Mesendoderm (in vitro differentiated cells): ENCODE results near the gene EPSTI1.

Source experiments
- DNase-seq: peaks from one replicate; pipeline ENCODE4 v3.0.0; 2013
- H2AK5ac ChIP-seq: 2 replicates; pipeline ENCODE4 v1.6.1; 2013; ENCODE audit warnings: low read length, inconsistent platforms
- H2BK120ac ChIP-seq: 2 replicates; pipeline ENCODE4 v1.6.1; 2013; ENCODE audit warnings: low read depth, mild to moderate bottlenecking, low read length, moderate library complexity, mixed read lengths
- H2BK15ac ChIP-seq: replicated peaks from 2 replicates; pipeline ENCODE4 v1.6.1; 2013; ENCODE audit warnings: low read depth, mild to moderate bottlenecking, moderate library complexity
- H2BK5ac ChIP-seq: 2 replicates; pipeline ENCODE4 v1.6.1; 2013; ENCODE audit warnings: low read length, inconsistent platforms
- H3K18ac ChIP-seq: 2 replicates; pipeline ENCODE4 v1.6.1; 2013; ENCODE audit warnings: mild to moderate bottlenecking, low read length, mixed read lengths
- H3K23ac ChIP-seq: one replicate; pipeline ENCODE4 v1.6.1; 2013; ENCODE audit warnings: low read length
- H3K27ac ChIP-seq: 2 replicates; pipeline ENCODE4 v1.5.1; 2013; ENCODE audit warnings: low read depth, mild to moderate bottlenecking, inconsistent platforms, low read length, moderate library complexity
- H3K27me3 ChIP-seq: 2 replicates; pipeline ENCODE4 v1.6.1; 2013; ENCODE audit warnings: low read length, control low read depth, mild to moderate bottlenecking, inconsistent platforms; ENCODE audit not compliant: insufficient read depth, poor library complexity
- H3K36me3 ChIP-seq: 2 replicates; pipeline ENCODE4 v1.6.1; 2013; ENCODE audit warnings: low read length, inconsistent platforms; ENCODE audit not compliant: control insufficient read depth, insufficient read depth
- H3K4ac ChIP-seq: one replicate; pipeline ENCODE4 v1.6.1; 2013; ENCODE audit warnings: low read depth, mild to moderate bottlenecking, low read length, moderate library complexity
- H3K4me1 ChIP-seq: 2 replicates; pipeline ENCODE4 v1.6.1; 2013; ENCODE audit warnings: low read depth, low read length, inconsistent platforms; ENCODE audit not compliant: control insufficient read depth
- H3K4me2 ChIP-seq: 2 replicates; pipeline ENCODE4 v1.6.1; 2013; ENCODE audit warnings: low read length
- H3K4me3 ChIP-seq: 2 replicates; pipeline ENCODE4 v1.5.1; 2013; ENCODE audit warnings: mild to moderate bottlenecking, low read length
- H3K56ac ChIP-seq: one replicate; pipeline ENCODE4 v1.6.1; 2013; ENCODE audit warnings: low read length
- H3K79me1 ChIP-seq: 2 replicates; pipeline ENCODE4 v1.6.1; 2013; ENCODE audit warnings: low read length, inconsistent platforms
- H3K79me2 ChIP-seq: 2 replicates; pipeline ENCODE4 v1.6.1; 2013; ENCODE audit warnings: mild to moderate bottlenecking, low read length; ENCODE audit not compliant: control insufficient read depth, insufficient read depth
- H3K9ac ChIP-seq: 2 replicates; pipeline ENCODE4 v1.6.1; 2013; ENCODE audit warnings: low read length, inconsistent platforms
- H4K5ac ChIP-seq: one replicate; pipeline ENCODE4 v1.6.1; 2013; ENCODE audit warnings: low read length
- H4K8ac ChIP-seq: one replicate; pipeline ENCODE4 v1.6.1; 2013; ENCODE audit warnings: low read depth, mild to moderate bottlenecking, control low read depth, low read length, moderate library complexity
- WGBS: extraction: QIAGEN DNeasy Blood & Tissue Kit; methylation state at CpG from one replicate; pipeline ENCODE4 v1.1.7; 2013; ENCODE audit warnings: low lambda C conversion rate, missing lambda C conversion rate; ENCODE audit not compliant: insufficient coverage; ENCODE audit errors: extremely low coverage; 5-methylcytosine and 5-hydroxymethylcytosine counted together

EPSTI1 gene

GRCh38 chr13:42849200-42849599, 142.8 kb downstream of the EPSTI1 start:
- Histone ChIP-seq H3K4me1 (no peaks in the 10 kb centered on the region), H3K4me3 (no peak overlapping the region)
- DNase-seq, result no peak

GRCh38 chr13:42847891-42848663, 144.0 kb downstream of the EPSTI1 start:
- H3K18ac ChIP-seq, result no peak overlapping the region
- H3K27me3 ChIP-seq, result no peaks in the 10 kb centered on the region
- no peak overlapping the region for H3K4me3 ChIP-seq
- H3K9ac ChIP-seq, result no peak overlapping the region
- H2AK5ac ChIP-seq, result no peak overlapping the region
- no peaks in the 10 kb centered on the region for H3K79me2 ChIP-seq
- H4K5ac ChIP-seq, result no peak overlapping the region
- no peak overlapping the region for H3K56ac ChIP-seq
- no peak overlapping the region for H4K8ac ChIP-seq
- no peaks in the 10 kb centered on the region for H3K36me3 ChIP-seq
- H2BK120ac ChIP-seq, result no peak overlapping the region
- no peak overlapping the region for H3K23ac ChIP-seq
- WGBS, result no CpG with 5 or more reads among the region's 3 CpGs
- no peak overlapping the region for H3K4ac ChIP-seq
- H3K79me1 ChIP-seq, result no peaks in the 10 kb centered on the region
- no peak overlapping the region for H2BK15ac ChIP-seq
- no peak overlapping the region for H3K4me2 ChIP-seq
- no peak for DNase-seq
- H3K4me1 ChIP-seq, result no peaks in the 10 kb centered on the region
- no peak overlapping the region for H2BK5ac ChIP-seq
- H3K27ac ChIP-seq, result no peak overlapping the region

More at GRCh38 chr13:42849200-42849599, 142.8 kb downstream of the EPSTI1 start:
- H4K5ac ChIP-seq, result no peak overlapping the region
- H3K4me2 ChIP-seq, result no peak overlapping the region
- H2BK5ac ChIP-seq, result no peak overlapping the region
- H2AK5ac ChIP-seq, result no peak overlapping the region
- no peak overlapping the region for H2BK120ac ChIP-seq
- H2BK15ac ChIP-seq, result no peak overlapping the region
- H3K79me2 ChIP-seq, result no peaks in the 10 kb centered on the region
- no peak overlapping the region for H3K4ac ChIP-seq
- no peak overlapping the region for H3K56ac ChIP-seq
- no peaks in the 10 kb centered on the region for H3K79me1 ChIP-seq
- no peak overlapping the region for H3K9ac ChIP-seq
- H3K27me3 ChIP-seq, result no peaks in the 10 kb centered on the region
- H3K23ac ChIP-seq, result no peak overlapping the region
- H3K36me3 ChIP-seq, result no peaks in the 10 kb centered on the region
- no peak overlapping the region for H4K8ac ChIP-seq
- no peak overlapping the region for H3K27ac ChIP-seq
- WGBS, result no CpG with 5 or more reads among the region's 2 CpGs
- H3K18ac ChIP-seq, result no peak overlapping the region

GRCh38 chr13:42836930-42837690, 154.9 kb downstream of the EPSTI1 start:
- no peak overlapping the region for H4K8ac ChIP-seq
- H3K27ac ChIP-seq, result no peak overlapping the region
- H3K18ac ChIP-seq, result no peak overlapping the region

More at GRCh38 chr13:42836930-42837690, 154.9 kb downstream of the EPSTI1 start:
- peak; percentile 55 for DNase-seq
- Histone ChIP-seq H3K79me2 (no peaks in the 10 kb centered on the region), H3K4me3 (no peak overlapping the region), H3K36me3 (no peaks in the 10 kb centered on the region), H3K4me2 (no peak overlapping the region), H3K27me3 (no peaks in the 10 kb centered on the region), H2BK15ac (no peak overlapping the region), H3K23ac (no peak overlapping the region), H3K4me1 (no peaks in the 10 kb centered on the region), H2AK5ac (no peak overlapping the region), H3K9ac (no peak overlapping the region), H4K5ac (no peak overlapping the region), H2BK5ac (no peak overlapping the region), H3K56ac (no peak overlapping the region), H3K79me1 (no peaks in the 10 kb centered on the region), H2BK120ac (no peak overlapping the region), H3K4ac (no peak overlapping the region)
- no CpG with 5 or more reads among the region's 10 CpGs for WGBS
